ENCODE results near the gene NOS3. TPM values are rescaled to one million over a fixed set of nuclear protein-coding genes. Genes with fewer than 3 reads are reported as not detected.

Gene NOS3
- total RNA-seq, 2 experiments from 2014 or later: 27.7 to 30.2 TPM

DNA sequence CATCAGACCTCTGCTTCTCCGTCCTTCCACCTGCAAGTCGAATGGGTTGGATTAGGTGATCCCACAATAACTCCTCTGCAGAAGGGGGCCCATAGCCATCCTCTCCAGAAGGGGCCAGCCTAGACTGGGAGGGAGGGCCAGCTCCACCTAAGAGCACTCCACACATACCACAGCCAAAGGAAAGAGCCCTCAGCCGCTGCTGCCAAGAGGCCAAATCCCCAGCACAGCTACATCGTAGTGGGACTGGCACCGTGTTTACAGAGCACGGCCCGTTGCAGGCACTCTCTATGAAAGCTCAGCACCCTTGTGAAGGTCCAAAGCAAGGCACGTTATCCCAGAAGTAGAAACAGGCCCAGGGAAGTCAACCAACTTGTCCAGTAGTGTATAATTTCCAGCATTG, 18.1 kb upstream of the NOS3 start:
- H3K27me3 Mint-ChIP-seq: peaks cover 18% of the 10 kb centered on the region
- peaks cover 28% of the 10 kb centered on the region for H3K4me1 Mint-ChIP-seq
- H3K36me3 Mint-ChIP-seq (ENCODE audit: low read depth): peaks cover 2% of the 10 kb centered on the region
- ChIA-PET CTCF (interaction anchor here (0.6 to 2.0 kb wide), 3 partner anchors 10 to 14 kb away, joined by 5 to 7 read pairs (median 5); no protein-coding TSS in a partner anchor), POLR2A (interaction anchor here (1.2 kb wide), 1 partner anchor 11 kb away, joined by 3 read pairs; no protein-coding TSS in a partner anchor)
- H3K4me3 Mint-ChIP-seq: no peak overlapping the region
- DNase-seq: no peak
- no peaks in the 10 kb centered on the region for H3K9me3 Mint-ChIP-seq
- no peak overlapping the region for H3K27ac Mint-ChIP-seq

DNA sequence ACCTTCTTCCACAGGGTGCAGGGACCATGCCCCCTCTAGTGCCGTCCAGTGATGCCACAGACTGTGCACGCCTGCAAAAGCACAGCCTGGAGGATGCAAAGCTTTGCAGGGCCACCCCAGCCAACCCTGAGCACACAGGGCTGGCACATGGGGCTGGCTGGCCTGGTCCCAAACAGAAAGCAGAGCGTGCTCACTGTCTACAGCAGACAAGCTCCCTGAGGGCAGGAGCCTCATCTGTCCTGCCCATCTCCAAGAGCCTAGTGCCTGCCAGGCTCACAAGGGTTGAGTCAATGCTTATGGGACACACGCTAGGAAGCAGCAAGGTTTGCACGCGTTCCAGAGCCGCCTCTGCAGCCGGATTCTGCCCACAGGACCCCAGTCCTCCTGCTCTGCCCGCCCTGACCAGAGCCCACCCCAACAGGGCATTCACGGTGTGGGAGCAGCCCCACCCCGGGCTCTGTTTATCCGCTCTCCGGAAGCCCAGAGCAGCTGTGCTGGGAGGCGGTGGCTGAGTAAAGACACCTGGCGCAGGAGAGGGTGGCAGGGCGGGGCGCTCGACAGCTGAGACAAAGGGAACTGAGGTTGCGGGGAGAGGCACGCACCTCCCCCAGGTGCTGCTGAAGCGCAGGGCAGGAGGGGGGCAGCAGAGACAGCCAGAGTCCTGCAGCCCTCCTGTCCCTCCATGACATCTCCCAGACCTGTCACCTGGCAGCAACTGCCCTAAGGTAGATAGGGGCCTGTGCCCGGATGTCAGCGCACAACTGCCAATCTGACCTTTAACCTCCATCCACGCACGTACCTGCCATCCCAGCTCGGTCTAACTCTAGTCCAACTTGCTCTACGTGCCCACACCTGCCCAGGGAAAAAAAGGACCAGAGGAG, 17.0 kb upstream of the NOS3 start:
- H3K4me1 Mint-ChIP-seq: peaks cover 29% of the 10 kb centered on the region
- peaks cover 2% of the 10 kb centered on the region for H3K36me3 Mint-ChIP-seq (ENCODE audit: low read depth)
- ChIA-PET POLR2A (interaction anchor here (0.6 to 1.3 kb wide), 4 partner anchors 9 to 80 kb away, joined by 3 to 4 read pairs (median 3); partner anchors contain the start of gene ABCB8), CTCF (interaction anchor here (1.4 to 2.1 kb wide), 5 partner anchors 10 to 45 kb away, joined by 4 to 7 read pairs (median 5); no protein-coding TSS in a partner anchor)
- peak overlapping the region; percentile 60 for H3K27ac Mint-ChIP-seq
- peak overlapping the region; percentile 83 for H3K4me3 Mint-ChIP-seq
- no peaks in the 10 kb centered on the region for H3K9me3 Mint-ChIP-seq
- peak; percentile 28 for DNase-seq
- peaks cover 19% of the 10 kb centered on the region for H3K27me3 Mint-ChIP-seq

DNA sequence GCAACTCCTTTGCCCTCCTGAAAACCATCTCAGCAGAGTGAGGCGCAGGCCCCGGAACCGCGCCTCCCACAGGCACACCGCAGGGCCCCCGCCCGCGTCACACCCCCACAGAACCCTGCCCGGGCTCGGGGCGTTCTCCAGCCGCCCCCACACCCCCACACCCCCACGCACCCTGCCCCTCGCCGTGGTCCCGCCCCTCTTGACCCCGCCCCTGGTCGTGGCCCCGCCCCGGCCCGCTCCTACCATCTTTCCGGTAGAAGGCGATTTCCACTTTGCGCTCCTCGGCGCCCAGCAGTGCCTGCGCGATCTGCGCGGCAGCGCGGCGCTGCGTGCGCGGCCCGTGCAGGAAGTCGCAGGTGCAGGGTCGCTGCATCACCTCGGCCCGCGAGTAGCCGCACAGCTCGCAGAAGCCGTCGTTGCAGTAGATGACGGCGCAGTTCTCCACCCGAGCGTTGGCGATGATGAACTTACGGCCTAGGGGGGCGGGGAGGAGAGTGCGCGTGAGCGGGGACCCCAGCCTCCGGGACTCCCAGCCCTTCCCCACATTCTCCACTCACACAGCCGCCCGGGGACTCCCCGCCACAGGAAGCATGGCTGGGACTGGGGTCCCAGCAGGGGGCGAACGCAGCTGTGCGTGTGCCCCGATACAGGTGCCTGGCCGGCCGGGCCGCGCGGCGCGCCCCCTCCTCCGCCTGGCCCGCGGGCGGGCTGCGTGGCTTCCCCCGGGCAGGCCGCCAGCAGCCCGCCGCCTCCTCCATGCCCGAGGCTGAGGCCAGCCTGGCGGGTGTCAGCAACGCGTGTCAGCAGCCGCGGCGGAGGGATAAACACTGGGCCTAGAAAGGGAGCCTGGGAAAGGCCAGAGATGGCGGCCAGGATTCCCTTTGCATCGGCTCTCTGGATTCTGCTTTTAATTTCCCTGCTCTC, 16.1 kb upstream of the NOS3 start:
- H3K27me3 Mint-ChIP-seq: peaks cover 26% of the 10 kb centered on the region
- H3K9me3 Mint-ChIP-seq: no peaks in the 10 kb centered on the region
- POLR2A ChIA-PET: interaction anchor here (0.6 to 2.0 kb wide), 6 partner anchors 9 to 81 kb away, joined by 3 to 5 read pairs (median 4); partner anchors contain the start of gene ABCB8
- H3K36me3 Mint-ChIP-seq (ENCODE audit: low read depth): peaks cover 2% of the 10 kb centered on the region
- peak overlapping the region; percentile 83 for H3K4me3 Mint-ChIP-seq
- peaks cover 29% of the 10 kb centered on the region for H3K4me1 Mint-ChIP-seq
- peak; percentile 84 for DNase-seq
- H3K27ac Mint-ChIP-seq: peak overlapping the region; percentile 68
- CTCF ChIA-PET: interaction anchor here (1.0 to 2.1 kb wide), 6 partner anchors 10 to 44 kb away, joined by 4 to 6 read pairs (median 5); no protein-coding TSS in a partner anchor

DNA sequence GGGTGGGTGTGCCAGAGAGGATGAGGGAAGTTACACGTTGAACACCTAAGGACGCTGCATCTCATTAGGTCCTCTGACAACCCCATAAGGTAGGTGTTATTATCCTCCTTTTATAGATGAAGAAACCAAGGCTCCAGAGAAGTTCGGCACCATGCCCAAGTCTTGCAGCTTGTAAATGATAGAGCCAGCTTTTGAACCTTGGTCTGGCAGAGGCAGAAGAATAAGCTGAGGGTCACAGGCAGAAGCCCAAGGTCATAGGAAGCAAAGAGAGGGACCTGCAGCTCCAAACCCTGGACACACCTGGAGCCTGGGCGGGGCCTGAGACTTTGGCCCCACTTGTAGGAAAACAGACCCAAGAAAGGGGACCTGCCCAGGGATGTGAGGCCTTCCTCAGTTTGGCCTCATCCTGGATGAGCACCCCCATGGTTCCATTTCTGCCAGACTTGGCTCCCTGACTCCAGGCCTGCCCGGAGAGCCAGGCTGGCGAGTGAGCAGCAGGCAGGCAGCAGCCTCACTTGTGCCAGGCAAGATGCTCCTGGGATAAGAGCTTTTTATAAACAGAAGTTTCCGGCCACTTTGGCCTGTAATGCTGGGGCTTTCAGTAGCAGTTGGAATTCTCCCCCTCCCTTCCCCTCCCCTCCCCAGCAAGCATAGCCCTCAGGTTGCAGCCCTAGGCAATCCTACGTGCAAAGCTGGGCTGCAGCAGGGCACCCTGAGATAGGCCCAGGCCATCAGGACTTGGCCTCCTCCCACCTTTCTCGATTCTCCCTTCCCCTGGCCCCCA, 15.1 kb upstream of the NOS3 start:
- no peak for DNase-seq
- Mint-ChIP-seq H3K36me3 (ENCODE audit: low read depth) (peaks cover 2% of the 10 kb centered on the region), H3K4me1 (peaks cover 29% of the 10 kb centered on the region), H3K27ac (peak overlapping the region; percentile 22), H3K4me3 (peak overlapping the region; percentile 64), H3K9me3 (no peaks in the 10 kb centered on the region), H3K27me3 (peaks cover 35% of the 10 kb centered on the region)
- POLR2A ChIA-PET: interaction anchor here (0.9 to 2.0 kb wide), 4 partner anchors 8 to 35 kb away, joined by 3 to 5 read pairs (median 4); no protein-coding TSS in a partner anchor
- CTCF ChIA-PET: interaction anchor here (0.6 to 2.1 kb wide), 7 partner anchors 9 to 309 kb away, joined by 3 to 6 read pairs (median 4); partner anchors contain the start of gene ABCB8

DNA sequence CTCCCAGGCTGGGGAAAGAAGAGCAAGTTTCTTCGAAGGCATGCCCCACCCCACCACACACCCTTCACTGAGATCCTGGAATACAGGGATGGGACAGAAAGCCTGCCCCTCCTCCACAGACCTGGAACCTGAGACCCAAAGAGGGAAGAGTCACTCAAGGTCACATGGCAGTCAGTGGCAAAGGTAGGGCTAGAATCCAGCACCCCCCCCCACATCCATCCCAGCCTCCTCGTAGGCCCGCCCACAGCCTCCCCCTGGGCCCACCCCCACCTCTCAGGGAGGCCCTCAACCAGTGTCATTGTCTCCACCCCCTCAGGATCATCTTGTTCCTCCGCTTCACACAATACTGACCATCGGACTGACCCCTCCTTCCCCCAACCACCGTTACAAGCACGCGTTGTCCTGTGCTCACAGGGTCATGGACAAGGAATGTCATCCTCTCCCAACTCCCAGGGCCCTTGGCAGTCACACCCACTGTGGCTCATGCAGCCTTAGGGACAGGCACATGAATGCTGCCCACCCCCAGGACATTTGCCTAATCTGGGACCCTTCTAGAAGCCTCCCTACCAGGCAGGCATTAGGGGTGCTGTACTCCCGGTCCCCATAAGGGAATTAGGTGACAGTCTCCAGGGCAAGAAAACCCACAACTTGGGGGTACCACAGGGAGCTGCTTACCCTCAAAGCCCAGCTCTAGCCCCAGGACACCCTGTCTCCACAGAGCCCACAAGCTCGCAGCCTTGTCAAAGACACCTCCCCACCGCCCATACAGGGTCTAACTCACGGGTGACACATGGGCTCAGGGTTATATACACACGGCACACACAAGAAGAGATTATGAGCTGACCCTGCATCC, 14.1 kb upstream of the NOS3 start:
- H3K27ac Mint-ChIP-seq: no peak overlapping the region
- ChIA-PET POLR2A (interaction anchor here (0.9 to 2.0 kb wide), 2 partner anchors 8 to 34 kb away, joined by 3 to 5 read pairs; no protein-coding TSS in a partner anchor), CTCF (interaction anchor here (1.3 kb wide), 1 partner anchor 32 kb away, joined by 4 read pairs; no protein-coding TSS in a partner anchor)
- H3K4me1 Mint-ChIP-seq: peaks cover 29% of the 10 kb centered on the region
- peaks cover 2% of the 10 kb centered on the region for H3K36me3 Mint-ChIP-seq (ENCODE audit: low read depth)
- H3K27me3 Mint-ChIP-seq: peaks cover 45% of the 10 kb centered on the region
- peak overlapping the region; percentile 46 for H3K4me3 Mint-ChIP-seq
- no peaks in the 10 kb centered on the region for H3K9me3 Mint-ChIP-seq
- DNase-seq: no peak

DNA sequence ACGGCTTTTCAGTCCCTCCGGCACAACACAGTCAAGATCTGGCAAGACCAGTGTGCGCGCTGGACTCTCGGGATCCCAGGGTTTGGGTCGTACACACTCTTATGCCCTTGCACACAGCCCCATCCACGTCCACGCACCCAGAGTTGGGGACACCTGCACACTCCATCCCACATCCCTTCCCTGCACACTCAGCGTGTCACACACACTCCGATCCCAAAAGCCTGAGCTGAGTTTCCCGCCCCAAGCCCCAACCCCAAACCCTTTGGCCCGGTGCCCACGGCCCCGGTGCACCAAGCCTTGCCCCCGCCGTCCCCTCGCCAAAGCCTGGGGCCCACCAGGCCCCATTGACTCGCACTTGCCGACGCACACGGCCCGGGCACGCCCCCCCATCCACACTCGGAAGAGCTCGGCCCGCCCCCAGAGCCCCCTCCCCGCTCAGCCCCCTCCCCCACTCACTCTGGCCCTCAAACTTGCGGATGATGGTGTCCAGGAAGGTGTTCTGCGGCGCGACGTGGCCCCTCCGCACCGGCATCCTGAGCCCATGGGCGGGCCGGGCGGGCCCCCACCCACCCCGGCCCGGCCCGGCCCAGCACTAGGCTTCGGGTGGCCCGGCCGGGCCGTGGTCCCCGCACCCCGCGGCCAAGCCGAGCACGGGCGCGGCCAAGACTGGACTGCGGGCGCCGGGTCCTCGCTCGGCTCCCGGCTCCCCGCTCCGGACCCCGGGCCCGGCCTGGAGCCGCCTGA, 13.3 kb upstream of the NOS3 start:
- no peaks in the 10 kb centered on the region for H3K9me3 Mint-ChIP-seq
- peak overlapping the region; percentile 46 for H3K4me3 Mint-ChIP-seq
- peaks cover 2% of the 10 kb centered on the region for H3K36me3 Mint-ChIP-seq (ENCODE audit: low read depth)
- POLR2A ChIA-PET: no interaction called here
- H3K27me3 Mint-ChIP-seq: peaks cover 53% of the 10 kb centered on the region
- H3K27ac Mint-ChIP-seq: no peak overlapping the region
- DNase-seq: no peak
- H3K4me1 Mint-ChIP-seq: peaks cover 29% of the 10 kb centered on the region
- CTCF ChIA-PET: no interaction called here

DNA sequence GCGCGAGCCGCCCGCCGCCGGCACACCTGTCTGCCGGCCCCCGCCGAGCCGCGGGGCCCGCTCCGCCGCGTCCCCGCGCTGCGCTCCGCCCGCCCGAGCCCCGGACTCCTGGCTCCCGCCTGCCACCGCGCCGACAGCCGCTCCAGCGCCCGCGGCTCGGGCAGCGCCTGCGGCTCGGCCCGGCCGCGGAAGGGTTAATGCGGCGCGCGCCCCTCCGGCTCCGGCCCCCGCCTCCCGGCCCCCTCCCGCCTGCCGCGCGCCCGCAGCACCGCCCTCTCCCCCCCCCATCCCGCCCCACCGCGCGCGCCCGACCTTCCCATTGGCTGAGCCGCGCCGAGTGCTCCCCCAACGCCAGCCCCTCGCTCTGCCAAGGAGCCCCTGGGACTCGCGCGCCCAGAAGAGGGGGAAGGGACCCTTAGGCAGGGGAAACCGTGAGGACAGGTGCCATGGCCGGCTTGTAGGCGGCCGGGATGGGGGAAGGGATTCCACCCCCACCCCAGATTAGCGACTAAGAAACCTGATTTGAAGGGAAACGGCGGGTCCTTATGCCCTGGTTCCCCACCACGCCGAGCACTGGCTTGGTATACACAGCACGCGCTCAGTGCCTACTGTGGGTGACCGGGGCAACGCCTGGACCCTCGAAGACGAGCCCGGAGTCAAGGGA, 12.6 kb upstream of the NOS3 start, which contains the start of gene KCNH2:
Gene KCNH2 (minus strand): TSS at position 196 of the 664 bp plus-strand sequence. CDS start 408 bp downstream, outside the sequence.
- no peaks in the 10 kb centered on the region for H3K9me3 Mint-ChIP-seq
- DNase-seq: no peak
- peaks cover 2% of the 10 kb centered on the region for H3K36me3 Mint-ChIP-seq (ENCODE audit: low read depth)
- H3K27me3 Mint-ChIP-seq: peaks cover 59% of the 10 kb centered on the region
- ChIA-PET POLR2A (interaction anchor here (0.7 kb wide), 1 partner anchor 18 kb away, joined by 3 read pairs; no protein-coding TSS in a partner anchor), CTCF (interaction anchor here (1.3 to 1.4 kb wide), 2 partner anchors 31 to 134 kb away, joined by 4 to 6 read pairs; no protein-coding TSS in a partner anchor)
- H3K4me1 Mint-ChIP-seq: peaks cover 27% of the 10 kb centered on the region
- no peak within 1 kb of the TSS for H3K27ac Mint-ChIP-seq
- H3K4me3 Mint-ChIP-seq: peak within 1 kb of the TSS; percentile 53

DNA sequence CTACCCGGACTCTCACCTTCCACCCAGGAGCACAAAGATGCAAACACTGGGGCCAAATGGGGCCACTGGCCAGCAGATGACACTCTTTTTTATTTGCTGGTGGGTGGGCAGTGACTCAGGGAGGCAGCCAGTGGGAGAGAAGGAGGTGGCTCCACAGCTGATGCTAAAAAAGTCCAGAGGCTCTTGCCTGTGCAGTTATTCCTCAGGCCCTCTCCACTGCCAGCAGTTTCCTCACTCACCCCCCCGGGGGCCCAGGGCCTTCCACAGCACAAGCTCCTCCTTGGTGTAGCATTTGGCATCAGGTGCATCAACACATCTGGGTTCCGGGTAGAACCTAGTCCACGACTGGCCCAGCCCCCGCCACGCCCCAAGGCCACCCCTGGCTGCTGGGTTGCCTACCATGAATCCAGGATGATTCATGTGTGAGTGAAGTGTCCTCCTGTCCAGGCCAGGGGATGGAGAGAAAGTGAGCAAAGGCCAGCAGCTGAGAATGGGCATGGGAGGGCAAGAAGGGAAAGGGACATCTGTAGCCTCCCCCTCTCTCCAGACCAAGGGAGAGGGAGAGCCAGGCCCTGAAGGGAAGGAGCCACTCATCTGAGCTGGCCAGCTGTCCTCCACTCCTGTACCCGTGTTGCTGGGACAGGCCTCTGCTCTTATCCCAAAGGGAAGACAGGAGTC, 11.0 kb upstream of the NOS3 start:
- no peak overlapping the region for H3K27ac Mint-ChIP-seq
- ChIA-PET POLR2A (interaction anchor here (1.3 kb wide), 1 partner anchor 39 kb away, joined by 5 read pairs; no protein-coding TSS in a partner anchor), CTCF (interaction anchor here (0.6 to 1.7 kb wide), 7 partner anchors 11 to 133 kb away, joined by 3 to 6 read pairs (median 4); no protein-coding TSS in a partner anchor)
- DNase-seq: no peak
- peaks cover 67% of the 10 kb centered on the region for H3K27me3 Mint-ChIP-seq
- no peaks in the 10 kb centered on the region for H3K9me3 Mint-ChIP-seq
- no peak overlapping the region for H3K4me3 Mint-ChIP-seq
- peaks cover 2% of the 10 kb centered on the region for H3K36me3 Mint-ChIP-seq (ENCODE audit: low read depth)
- H3K4me1 Mint-ChIP-seq: peaks cover 17% of the 10 kb centered on the region

DNA sequence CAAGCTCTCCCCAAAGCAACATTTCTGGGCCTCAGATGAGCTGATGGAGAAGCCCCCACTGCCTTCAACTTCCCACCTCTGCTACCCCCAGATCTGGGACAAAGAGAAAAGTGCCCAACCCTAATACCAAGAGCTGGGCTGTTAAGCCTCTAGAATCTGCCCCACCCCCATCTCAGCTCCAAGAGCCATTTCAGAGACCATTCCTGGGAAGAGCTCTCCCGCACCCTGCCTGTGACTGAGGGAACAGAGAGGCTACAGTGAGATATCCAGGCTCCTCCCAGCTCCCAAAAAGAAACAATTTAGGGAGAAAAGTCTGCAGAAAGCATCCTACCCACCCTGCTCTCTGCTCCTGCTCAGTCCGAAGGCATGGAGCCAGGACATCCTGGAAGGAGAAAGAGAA, 10.2 kb upstream of the NOS3 start:
- Mint-ChIP-seq H3K4me1 (peaks cover 13% of the 10 kb centered on the region), H3K27me3 (peaks cover 69% of the 10 kb centered on the region), H3K9me3 (no peaks in the 10 kb centered on the region), H3K27ac (no peak overlapping the region), H3K36me3 (ENCODE audit: low read depth) (peaks cover 2% of the 10 kb centered on the region), H3K4me3 (no peak overlapping the region)
- DNase-seq: no peak
- ChIA-PET POLR2A (interaction anchor here (0.9 to 1.3 kb wide), 2 partner anchors 28 to 38 kb away, joined by 3 to 5 read pairs; no protein-coding TSS in a partner anchor), CTCF (interaction anchor here (0.7 to 1.7 kb wide), 4 partner anchors 12 to 82 kb away, joined by 3 to 6 read pairs (median 3); no protein-coding TSS in a partner anchor)

Measured in activated CD4-positive, alpha-beta memory T cell treated with anti-CD3 and anti-CD28 coated beads, Interleukin-2, amount 10 ng/mL, durations not matched to agents 7 days and 5 days (primary cell).